Kidney (tissue), 14 donors: Measurements from ENCODE around the gene RASGRF1. TPM values are rescaled to one million over a fixed set of nuclear protein-coding genes. Genes with fewer than 3 reads are reported as not detected.
A peak's percentile ranks its signal among the peaks of the same experiment; 100 is the strongest.
"Not testable (repeated sequence)": the region's sequence is repeated elsewhere in the genome, so short reads cannot be mapped to it uniquely, and the experiment has no call there.

Experiments used
- DNase-seq, 5 donors: peaks; one replicate each; pipeline ENCODE4 v3.0.0-alpha.2; 2013 to 2020
- FAIRE-seq: peaks from 2 replicates; lab custom pipeline; 2012; peaks lifted over from hg19 to GRCh38; lab: Jason Lieb, UNC
- H3K27ac ChIP-seq, 2 donors: one replicate each; pipeline ENCODE4 v1.7.0; 2013; ENCODE audit warnings: low read depth in 2 of 2, low read length in 2 of 2, inconsistent platforms in 1 of 2
- H3K27me3 ChIP-seq: one replicate; pipeline ENCODE4 v1.7.1; 2013; ENCODE audit warnings: low read length, inconsistent platforms; ENCODE audit not compliant: control insufficient read depth, insufficient read depth
- H3K36me3 ChIP-seq, 3 donors: one replicate each; pipeline versions ENCODE4 v1.7.0 to v1.7.1; 2013; ENCODE audit warnings: low read length in 3 of 3, control low read depth in 1 of 3, inconsistent platforms in 1 of 3; ENCODE audit not compliant: insufficient read depth in 3 of 3, control insufficient read depth in 2 of 3
- H3K4me1 ChIP-seq, 3 donors: one replicate each; pipeline versions ENCODE4 v1.7.0 to v1.7.1; 2013; ENCODE audit warnings: low read length in 3 of 3, inconsistent platforms in 1 of 3, low read depth in 1 of 3; ENCODE audit not compliant: control insufficient read depth in 2 of 3, insufficient read depth in 2 of 3
- H3K4me3 ChIP-seq, 3 donors: one replicate each; pipeline versions ENCODE4 v1.7.0 to v1.8.1; 2013; ENCODE audit warnings: low read length in 3 of 3, control low read depth in 1 of 3, inconsistent platforms in 1 of 3
- H3K9ac ChIP-seq, 3 donors: one replicate each; pipeline versions ENCODE4 v1.7.0 to v1.7.1; 2013; ENCODE audit warnings: low read length in 3 of 3, control low read depth in 1 of 3, inconsistent platforms in 1 of 3
- H3K9me3 ChIP-seq, 3 donors: one replicate each; pipeline versions ENCODE4 v1.7.0 to v1.7.1; 2013; ENCODE audit warnings: low read length in 3 of 3, control low read depth in 1 of 3, inconsistent platforms in 1 of 3; ENCODE audit not compliant: control insufficient read depth in 2 of 3, insufficient read depth in 1 of 3
- CTCF ChIP-seq: IDR thresholded peaks from 3 replicates; pipeline ENCODE4 v1.5.1; 2012; ENCODE audit warnings: mild to moderate bottlenecking, moderate library complexity, borderline replicate concordance; ENCODE audit not compliant: insufficient read depth; ENCODE audit errors: extremely low read depth
- intact Hi-C: fragments of 100-400 bp; cut with DNase I; formaldehyde crosslinking; loops from one replicate; pipeline ENCODE4 v1.11.1; 2022
- polyA plus RNA-seq: library from polyadenylated mRNA; stranded (reverse); fragments of 350-450 nt; fragmentation: Illumina TruSeq; extraction: RNeasy Lipid Tissue Mini Kit (QIAGEN cat#74804); gene quantifications from one replicate; pipeline ENCODE4 v1.2.3, GENCODE V29; 2014; ENCODE audit warnings: low read depth, low replicate concordance; ENCODE audit not compliant: insufficient read depth
- total RNA-seq: library from RNA; stranded (reverse); fragmentation: NEBNext Ultra II Directional; extraction: Animal tissue kit (Norgen Biotek cat#: 25700); gene quantifications from one replicate; pipeline ENCODE4 v1.2.1, GENCODE V29; 2021
- donor health status: control.
- donor health status: control.
- donor health status: control.
- donor health status: control.
- donor health status: control.
- donor health status: DM: yes; HTN: yes; CAD: no.
- donor health status: Normal renal cell carcinoma (clear cell type).

Gene RASGRF1
- total and polyA plus RNA-seq, 2 donors from 2014 or later: 0.98 to 4.2 TPM

- Histone ChIP-seq H3K36me3 (no peaks in the 10 kb centered on the region), H3K9ac (no peak overlapping the region), H3K9me3 (no peaks in the 10 kb centered on the region), H3K4me1 (no peaks in the 10 kb centered on the region), H3K4me3 (no peak overlapping the region), H3K27ac (no peak overlapping the region), H3K27me3 (no peaks in the 10 kb centered on the region)
- DNase-seq (no peak), FAIRE-seq (no peak)
- intact Hi-C loops: no loop called here
- no peak for TF ChIP-seq CTCF
These were observed 23.3 kb upstream of the RASGRF1 start for GRCh38 chr15:79113831-79114230.

GRCh38 chr15:79111404-79111803 is 20.8 kb upstream of the RASGRF1 start:
- intact Hi-C loops, H3K9ac ChIP-seq, H3K27ac ChIP-seq, H3K9me3 ChIP-seq, H3K36me3 ChIP-seq, H3K4me1 ChIP-seq, H3K27me3 ChIP-seq, H3K4me3 ChIP-seq, FAIRE-seq, DNase-seq: not testable (repeated sequence)

- no peak overlapping the region for H3K9ac ChIP-seq
- H3K4me1 ChIP-seq: no peaks in the 10 kb centered on the region
- H3K4me3 ChIP-seq: no peak overlapping the region
- H3K36me3 ChIP-seq: no peaks in the 10 kb centered on the region
- H3K9me3 ChIP-seq: no peaks in the 10 kb centered on the region
- FAIRE-seq (no peak), DNase-seq (no peak)
- intact Hi-C loops: no loop called here
- H3K27ac ChIP-seq: no peak overlapping the region
- no peaks in the 10 kb centered on the region for H3K27me3 ChIP-seq
- no peak for TF ChIP-seq CTCF
These were observed 14.6 kb upstream of the RASGRF1 start for GRCh38 chr15:79105141-79105540.

GRCh38 chr15:79102595-79102994 is 12.0 kb upstream of the RASGRF1 start:
- Histone ChIP-seq H3K4me3 (no peak overlapping the region), H3K27ac (no peak overlapping the region), H3K9me3 (no peaks in the 10 kb centered on the region), H3K4me1 (no peaks in the 10 kb centered on the region), H3K27me3 (no peaks in the 10 kb centered on the region), H3K36me3 (no peaks in the 10 kb centered on the region), H3K9ac (no peak overlapping the region)
- intact Hi-C loops: no loop called here
- peak in 1 of 5 donors; percentile 6 for DNase-seq
- TF ChIP-seq CTCF: no peak
- FAIRE-seq: no peak
